HG02588 (cell line): ENCODE measurements around the gene MN1.

Experiments used
- ATAC-seq: cut with Tn5 transposase; IDR thresholded peaks from one replicate; pipeline ENCODE4 v1.9.1; 2021; ENCODE audit warnings: mild to moderate bottlenecking, moderate library complexity; ENCODE audit not compliant: unreplicated experiment

The MN1 gene

DNA sequence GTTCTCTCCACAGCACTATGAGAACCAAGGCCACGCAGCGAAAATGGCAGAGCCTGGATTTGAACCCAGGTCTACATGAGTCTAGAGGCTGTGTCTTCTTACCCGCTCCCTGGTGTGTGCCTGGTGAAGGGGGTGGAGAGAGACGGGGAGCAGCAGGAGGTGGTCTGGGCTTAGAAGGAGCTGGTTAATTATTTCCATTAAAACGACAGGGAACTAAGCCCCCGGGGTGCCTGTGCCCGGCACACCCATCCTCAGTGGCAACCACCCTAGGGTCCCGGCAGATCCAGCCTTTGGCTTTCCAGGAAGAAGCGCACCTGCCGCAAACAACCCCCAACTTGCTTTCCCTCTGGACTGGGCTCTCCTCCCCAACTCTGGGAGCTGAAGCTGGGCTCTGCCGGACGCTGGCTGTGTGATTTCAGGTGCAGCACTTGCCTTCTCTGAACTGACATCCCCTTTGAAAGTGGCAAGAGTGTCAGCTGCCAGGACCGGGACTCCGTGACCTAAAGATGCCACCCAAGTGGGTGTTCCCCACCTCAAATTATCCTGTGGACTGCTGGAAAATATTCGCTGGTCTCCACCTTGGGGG, 35.8 kb downstream of the MN1 start:
- ATAC-seq = no peak

DNA sequence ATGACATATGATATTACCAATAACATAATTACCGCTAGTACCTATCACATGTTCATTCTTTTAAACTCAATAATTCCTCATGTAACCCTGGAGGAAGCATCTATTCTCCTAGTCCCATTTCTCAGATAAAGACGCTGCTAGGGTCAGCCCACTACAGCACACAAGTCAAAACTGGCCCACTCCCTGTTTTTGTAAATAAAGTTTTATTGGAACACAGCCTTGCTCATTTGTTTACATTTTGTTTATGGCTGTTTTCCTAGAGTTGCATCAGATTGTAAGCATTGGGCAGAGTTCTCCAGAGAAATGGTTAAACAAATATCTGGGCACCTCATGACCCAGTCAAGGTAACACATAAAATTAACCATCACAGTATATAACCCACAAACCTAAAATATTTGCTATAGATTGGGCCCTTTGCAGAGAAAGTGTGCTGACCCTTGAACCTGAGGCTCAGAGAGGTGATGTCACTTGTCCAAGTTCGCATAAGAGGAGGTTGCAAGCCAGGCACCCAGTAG, 36.8 kb downstream of the MN1 start:
- ATAC-seq = no peak

GRCh38 chr22:27761665-27762064, 39.9 kb downstream of the MN1 start:
- ATAC-seq = no peak

GRCh38 chr22:27761000-27761399, 40.6 kb downstream of the MN1 start:
- ATAC-seq = no peak

GRCh38 chr22:27760474-27760873, 41.1 kb downstream of the MN1 start:
- ATAC-seq = no peak

DNA sequence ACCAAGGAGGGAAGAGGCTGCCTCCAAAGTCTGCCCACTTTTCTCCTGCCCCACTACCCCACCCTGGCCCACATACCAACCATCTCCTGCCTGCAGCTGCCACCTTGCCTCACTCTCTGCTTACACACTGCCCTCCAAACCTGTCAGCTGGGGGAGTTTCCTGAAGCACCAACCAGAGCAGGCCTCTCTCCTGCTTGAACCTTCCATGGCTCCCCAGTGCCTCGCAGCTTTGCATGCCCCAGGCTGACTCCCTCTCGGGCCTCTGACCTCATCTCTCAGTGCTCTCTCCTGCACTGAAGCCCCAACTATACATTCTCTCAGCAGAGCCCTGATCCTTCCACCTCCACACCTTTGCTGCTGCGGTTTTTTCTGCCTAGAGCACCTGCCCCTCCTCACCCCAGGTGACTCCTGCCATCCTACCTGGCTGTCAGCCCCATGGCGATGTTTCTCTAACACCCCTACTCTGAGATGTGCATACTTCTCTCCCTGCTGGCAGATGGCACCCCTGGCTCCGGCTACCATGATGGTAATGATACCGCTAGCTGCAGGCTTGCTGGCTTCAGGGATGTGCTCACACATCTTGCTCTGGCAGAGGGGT, 43.5 kb downstream of the MN1 start:
- ATAC-seq = no peak

DNA sequence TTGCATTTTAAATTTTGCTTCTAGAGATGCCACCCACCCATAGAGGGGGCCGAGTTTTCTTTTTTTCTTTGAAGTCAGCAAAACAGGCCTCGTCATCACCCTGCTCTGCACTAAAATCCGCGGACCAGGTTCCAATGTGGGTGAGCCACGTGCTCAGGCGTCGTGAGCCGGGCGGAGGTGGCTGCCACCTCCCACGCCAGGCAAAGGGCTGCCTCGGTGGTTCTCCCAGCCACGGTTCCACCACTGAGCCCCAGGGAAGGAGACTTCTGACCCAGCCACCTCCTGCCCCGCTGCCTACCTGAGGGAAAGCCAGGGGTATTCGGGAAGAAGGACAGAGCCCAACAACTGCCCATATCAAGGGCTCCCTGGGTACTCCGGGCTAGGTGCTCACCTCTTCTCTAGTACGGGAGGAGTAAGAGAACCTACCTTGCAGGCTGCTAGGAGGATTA, 45.3 kb downstream of the MN1 start:
- no peak for ATAC-seq

GRCh38 chr22:27755521-27756211, 45.9 kb downstream of the MN1 start:
- ATAC-seq = no peak

GRCh38 chr22:27754888-27755480, 46.6 kb downstream of the MN1 start:
- ATAC-seq = no peak

GRCh38 chr22:27754247-27754887, 47.2 kb downstream of the MN1 start:
- ATAC-seq = no peak

DNA sequence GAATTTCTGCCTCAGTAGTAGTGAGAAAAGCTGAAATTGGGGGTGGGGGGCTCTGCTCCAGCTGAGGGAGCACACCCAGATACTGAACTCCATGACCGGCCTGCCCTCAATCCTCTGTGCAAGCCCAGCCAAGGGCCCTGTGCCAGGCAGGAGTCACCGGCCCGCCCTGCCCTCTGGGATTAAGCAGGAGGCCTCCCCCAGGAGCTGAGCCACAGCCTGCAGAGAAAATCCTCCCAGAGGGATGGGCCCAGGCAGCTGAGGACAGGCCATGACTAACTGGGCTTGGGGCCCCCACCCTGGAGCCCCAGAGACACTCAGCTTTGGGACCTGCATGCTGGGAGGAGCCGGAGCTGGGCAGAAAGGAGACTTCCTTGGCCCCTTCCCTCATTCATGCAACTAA, 48.8 kb downstream of the MN1 start:
- no peak for ATAC-seq

- no peak for ATAC-seq
Observed at GRCh38 chr22:27752141-27752540, 49.4 kb downstream of the MN1 start.

GRCh38 chr22:27751277-27752070, 50.1 kb downstream of the MN1 start:
- no peak for ATAC-seq

GRCh38 chr22:27750584-27751265, 50.8 kb downstream of the MN1 start:
- ATAC-seq = no peak

DNA sequence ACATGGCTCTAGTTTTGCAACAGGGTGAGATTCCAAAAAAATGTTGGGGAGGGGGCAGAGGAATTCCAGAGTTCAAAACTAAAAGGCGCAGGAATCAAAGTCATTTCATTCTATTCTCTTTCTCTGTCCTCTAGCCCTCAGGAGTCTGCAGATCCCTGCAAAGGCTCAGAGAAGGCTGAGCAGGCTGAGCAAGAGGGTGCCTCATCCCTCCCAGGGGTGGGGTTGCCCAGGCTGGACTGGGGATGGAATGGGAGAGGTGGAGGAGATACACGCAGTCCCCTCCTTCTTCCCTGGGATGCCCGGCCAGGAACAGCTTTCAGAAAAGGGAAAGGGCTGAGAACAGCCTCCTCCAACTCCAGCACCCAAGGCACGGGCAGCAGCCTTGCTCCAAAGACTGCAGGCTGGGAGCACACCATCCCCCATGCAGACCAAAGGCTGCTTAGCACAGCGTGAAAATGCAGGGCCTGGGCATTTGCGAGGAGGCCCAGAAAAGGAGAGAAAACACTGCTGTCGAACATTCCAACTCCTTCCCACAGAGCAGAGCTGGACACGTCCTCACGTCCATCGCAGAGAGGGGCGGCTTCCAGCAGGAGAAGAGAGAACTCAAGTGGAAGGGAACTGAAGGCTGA, 51.8 kb downstream of the MN1 start:
- no peak for ATAC-seq

DNA sequence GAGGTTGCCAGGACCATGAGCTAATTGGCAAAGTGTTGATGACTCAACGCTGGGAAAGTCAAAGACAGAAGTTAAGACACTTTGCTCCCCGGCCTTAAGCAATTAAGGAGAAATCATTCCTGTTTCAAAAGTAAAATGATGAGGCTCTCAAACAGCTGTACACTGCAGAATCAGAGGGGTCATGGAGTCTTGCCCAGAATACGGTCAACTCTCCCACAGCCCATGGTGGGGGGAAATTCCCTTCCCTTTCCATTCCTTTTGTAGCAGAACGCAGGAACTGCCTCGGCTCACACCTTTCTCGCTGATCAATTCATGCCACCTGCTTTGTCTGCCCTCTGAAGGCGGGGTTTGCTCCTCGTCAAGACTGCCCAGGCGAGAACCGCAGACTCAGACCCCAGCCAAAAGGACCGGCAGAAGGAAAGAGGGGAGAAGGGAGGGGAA, 52.8 kb downstream of the MN1 start:
- ATAC-seq = no peak

- no peak for ATAC-seq
Observed at GRCh38 chr22:27748349-27748748, 53.2 kb downstream of the MN1 start.

DNA sequence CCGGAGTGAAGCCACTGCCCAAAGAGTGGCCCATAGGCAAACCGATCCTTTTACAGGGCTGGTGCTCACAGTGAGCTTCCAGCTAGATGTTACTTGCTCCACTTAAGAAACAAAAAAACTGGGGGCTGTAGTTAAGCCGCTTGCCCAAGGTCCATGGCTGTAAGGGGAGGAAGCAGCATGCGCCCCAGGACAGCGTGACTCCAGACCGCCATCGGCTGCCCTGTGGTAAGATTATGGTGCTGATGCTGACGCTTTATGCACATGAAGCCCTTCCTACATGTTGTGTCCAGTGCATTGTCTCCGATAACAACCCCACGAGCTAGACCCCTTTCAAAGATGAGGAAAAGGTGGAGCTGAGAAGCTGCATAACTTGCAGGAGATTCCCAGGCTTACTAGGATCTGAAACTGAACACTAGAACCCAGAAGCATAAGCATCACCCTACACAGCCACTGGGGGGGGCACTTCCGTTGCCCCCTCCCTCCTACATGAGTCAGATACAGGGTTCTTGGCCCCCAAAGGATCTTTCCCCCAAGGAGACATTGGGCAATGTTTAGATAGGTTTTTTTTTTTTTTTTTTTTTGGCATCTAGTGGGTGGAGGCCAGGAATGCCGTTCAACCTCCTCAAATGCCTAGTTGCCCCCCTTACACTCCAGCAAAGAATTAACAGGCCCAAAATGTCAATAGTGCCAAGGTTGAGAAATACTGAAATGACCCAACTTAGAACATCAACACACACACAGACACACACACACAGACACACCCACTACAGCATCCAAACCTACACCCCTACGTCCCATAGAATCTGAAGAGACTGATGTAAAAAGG, 53.9 kb downstream of the MN1 start:
- no peak for ATAC-seq

DNA sequence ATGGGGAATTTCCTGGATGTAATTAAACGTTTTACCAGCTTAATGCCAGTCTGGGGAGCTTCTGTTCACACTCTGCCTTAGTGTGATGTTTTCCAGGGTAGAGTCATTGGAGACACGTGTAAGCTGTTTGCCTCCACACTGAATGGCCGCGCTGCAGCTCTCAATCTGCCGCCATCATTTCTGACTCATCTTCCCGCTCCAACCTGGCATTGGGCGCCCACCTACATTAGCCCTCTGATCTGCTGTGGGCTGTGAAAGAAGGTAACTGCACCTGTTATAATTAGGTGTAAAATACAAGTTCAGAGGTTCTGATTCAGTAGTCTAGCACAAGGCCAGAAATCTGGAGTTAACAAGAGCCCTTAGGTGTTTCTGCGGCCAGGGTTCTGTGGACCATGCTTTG, 54.6 kb downstream of the MN1 start:
- ATAC-seq = no peak
